HG03135 (cell line): Measurements from ENCODE around the gene STRN.

Experiments
- ATAC-seq: cut with Tn5 transposase; IDR thresholded peaks from one replicate; pipeline ENCODE4 v1.9.1; 2021; ENCODE audit warnings: mild to moderate bottlenecking, moderate library complexity; ENCODE audit not compliant: unreplicated experiment

STRN gene

DNA sequence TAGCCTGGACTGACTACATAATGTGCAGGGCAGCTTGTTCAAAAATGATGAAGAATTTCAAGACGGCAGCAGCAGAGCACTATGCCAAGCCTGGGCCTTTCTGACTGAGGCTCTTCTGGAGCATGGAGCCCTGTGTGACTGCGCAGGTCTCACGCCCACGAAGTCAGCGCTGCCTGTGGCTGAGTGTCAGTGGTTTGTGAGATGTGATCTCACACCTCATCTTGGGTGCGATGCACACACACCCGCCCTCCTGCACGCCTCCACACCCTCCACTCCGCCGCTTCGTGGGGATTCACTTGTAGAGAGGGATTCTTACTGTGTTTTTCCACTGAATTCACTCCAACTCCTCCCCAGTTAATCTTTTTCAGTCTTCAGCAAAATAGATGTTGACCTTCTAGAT lies 166.0 kb downstream of the STRN start:
- no peak for ATAC-seq

DNA sequence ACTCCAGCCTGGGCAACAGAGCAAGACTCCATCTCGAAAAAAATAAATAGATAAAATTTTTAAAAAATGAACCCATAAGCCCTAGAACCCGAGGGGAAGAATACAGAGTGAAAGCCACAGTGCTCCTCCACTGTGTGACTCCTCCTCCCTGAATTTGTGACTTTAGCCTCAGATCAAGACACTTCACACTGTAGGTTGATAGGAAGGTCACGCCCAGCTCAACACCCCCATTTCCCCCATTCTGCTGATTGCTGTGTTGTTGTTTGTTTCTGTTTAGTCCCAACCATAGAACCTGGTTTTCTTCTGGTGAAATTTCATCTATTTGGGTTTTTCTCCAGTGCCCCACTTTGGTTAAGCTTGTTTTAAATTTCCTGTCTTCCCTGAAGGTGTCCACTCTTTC lies 167.6 kb downstream of the STRN start:
- ATAC-seq = no peak

GRCh38 chr2:36797324-36798070 lies 168.8 kb downstream of the STRN start:
- no peak for ATAC-seq
